GM19099 (cell line): Measurements from ENCODE around the gene SDK1.

ENCODE experiments used
- POLR2A ChIP-seq: IDR thresholded peaks from 3 replicates; pipeline ENCODE4 v1.6.1; 2011; ENCODE audit warnings: low read depth; ENCODE audit not compliant: insufficient read length; ENCODE audit errors: extremely low read depth

The SDK1 gene

GRCh38 chr7:4277936-4278335 lies 976.9 kb downstream of the SDK1 start:
- no peak for TF ChIP-seq POLR2A

- TF ChIP-seq POLR2A: no peak
Observed at GRCh38 chr7:4279216-4279615, 978.2 kb downstream of the SDK1 start.

DNA sequence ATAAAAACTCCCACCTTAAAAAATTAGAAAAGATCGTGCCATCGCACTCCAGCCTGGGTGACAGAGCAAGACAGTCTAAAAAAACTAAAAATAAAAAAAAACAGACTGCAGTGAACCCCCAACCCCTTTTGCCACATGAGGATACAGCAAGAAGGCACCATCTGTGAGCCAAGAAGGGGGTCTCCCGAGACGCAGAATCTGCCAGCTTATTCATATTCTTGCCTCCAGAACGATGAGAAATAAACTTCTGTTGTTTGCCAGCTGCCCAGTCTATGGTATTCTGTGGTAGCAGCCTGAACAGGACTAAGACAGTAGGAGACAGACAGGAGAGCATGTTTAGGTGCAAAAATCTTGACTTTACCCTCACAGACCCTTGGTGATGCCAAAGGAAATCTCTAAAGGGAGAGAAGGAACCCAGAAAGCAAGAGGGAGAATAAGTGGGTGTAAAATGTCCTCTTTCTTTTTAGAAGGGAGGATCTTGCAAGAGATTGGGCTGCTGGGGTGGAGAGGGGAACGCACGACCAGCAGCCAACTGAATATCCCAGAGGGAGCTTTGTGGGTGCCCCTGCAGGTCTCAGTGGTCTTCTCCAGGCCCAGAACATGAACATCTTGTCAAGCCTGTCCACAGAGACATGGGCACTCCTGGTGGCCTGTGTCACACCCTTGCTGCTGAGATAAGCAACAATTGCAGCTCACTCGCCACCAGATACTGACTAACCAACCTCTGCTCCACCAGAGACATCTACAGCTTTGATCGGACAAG lies 980.4 kb downstream of the SDK1 start:
- TF ChIP-seq POLR2A: no peak

DNA sequence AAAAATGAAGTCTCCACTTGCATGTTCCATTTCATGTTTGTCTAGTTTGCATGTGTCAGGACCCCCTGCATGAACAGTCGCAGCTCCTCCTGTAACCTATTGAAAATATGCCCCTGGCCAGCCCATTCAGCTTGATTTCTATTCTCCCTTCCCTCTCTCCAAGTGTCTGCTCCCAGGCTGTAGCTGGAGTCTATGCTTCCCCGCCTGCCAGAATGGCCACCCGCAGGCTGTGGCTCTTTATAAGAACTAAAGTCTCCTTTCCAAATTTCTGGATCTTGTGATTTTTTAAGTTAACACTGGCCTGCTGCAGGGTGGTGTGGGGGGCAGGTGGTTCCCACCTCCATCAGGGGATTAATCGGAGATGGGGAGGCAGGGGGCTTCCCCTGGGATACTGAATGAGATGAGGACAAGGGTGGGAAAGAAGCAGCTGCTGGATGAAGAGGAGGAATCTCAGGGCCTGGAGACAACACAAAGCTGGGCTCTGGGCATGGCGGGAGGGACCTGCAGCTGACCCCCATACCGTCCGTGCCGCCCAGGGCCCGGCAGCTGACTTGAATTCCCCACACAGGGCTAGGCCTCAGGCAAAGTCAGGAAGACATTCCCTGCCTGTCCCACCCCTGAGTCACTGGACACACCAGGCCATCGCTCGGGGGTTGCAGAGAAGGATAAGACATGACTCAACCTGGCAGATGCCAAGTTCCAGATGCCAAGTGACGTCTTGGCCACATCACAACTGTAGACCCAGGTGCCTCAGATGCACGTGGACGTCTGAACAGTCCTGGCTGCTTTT lies 981.6 kb downstream of the SDK1 start:
- TF ChIP-seq POLR2A: no peak

GRCh38 chr7:4286351-4286750 lies 985.3 kb downstream of the SDK1 start:
- no peak for TF ChIP-seq POLR2A

DNA sequence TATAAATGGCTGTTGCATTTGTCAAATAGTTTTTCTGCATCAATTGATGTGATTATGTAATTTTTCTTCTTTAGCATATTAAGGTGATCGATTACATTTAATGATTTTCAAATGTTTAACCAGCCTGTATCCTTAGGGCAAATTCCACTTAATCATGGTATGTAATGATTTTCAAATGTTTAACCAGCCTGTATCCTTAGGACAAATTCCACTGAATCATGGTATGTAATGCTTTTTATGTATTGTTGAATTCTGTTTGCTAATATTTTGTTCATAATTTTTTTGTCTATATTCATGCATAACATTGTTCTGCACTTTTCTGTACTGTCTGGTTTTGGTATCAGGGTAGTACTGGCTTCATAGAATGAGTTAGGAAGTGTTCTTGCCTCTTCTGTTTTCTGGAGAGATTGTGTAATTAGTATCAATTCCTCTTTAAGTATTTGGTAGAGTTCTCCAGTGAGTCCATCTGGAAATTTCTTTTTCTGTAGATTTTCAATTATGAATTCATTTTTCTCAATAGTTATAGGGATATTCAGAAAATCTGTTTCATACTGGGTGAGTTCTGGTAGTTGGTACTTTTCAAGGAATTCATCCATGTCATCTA lies 987.8 kb downstream of the SDK1 start:
- no peak for TF ChIP-seq POLR2A

GRCh38 chr7:4297165-4297917 lies 996.3 kb downstream of the SDK1 start:
- TF ChIP-seq POLR2A: no peak

- TF ChIP-seq POLR2A: no peak
Observed at GRCh38 chr7:4297918-4298219, 996.8 kb downstream of the SDK1 start.

DNA sequence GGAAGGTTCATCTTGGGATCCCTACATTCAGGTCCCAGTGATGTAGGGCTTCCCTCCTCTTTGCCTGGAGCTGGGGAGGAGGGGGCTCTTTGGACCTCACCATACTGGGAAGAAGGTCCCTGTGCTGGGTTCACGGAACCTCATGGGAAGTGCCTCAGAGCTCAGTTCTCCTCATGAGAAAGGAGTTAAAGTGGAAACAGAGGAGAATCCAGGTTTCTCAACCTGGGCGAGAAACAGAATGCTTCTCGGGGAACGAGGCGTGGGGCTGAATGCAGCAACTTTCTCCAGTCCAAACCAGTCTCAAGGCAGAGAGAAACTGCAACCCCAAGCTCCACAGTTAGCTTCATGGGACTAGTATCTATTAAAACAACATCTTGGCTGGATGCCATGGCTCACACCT lies 998.4 kb downstream of the SDK1 start:
- TF ChIP-seq POLR2A: no peak

DNA sequence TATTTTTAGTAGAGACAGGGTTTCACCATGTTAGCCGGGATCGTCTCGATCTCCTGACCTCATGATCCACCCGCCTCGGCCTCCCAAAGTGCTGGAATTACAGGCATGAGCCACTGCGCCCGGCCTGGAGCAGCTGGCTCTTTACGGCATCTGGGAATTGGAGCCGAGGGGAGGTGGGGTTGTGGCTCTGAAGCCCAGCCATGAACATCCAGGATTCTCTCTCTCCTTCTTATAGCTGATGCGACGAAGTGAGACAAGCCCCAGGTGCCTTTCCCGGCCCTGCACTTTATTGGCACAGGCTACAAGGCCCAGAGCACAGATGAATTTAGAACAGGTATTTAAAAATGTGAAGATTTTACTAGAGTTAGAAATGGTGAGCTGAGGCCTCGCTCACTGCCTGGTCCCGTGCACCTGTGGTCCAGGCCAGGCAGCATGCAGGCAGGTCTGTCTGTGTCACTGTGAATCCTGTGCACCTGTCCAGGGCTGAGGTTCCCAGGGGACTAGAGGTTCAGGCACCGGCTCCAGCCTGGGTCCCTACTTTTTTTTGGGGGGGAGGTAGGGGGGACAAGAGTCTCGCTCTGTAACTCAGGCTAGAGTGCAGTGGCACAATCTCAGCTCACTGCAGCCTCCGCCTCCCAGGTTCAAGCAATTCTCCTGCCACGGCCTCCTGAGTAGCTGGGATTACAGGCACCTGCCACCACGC lies 1001.3 kb downstream of the SDK1 start:
- no peak for TF ChIP-seq POLR2A

GRCh38 chr7:4307316-4308204 lies 1006.5 kb downstream of the SDK1 start:
- TF ChIP-seq POLR2A: no peak

- TF ChIP-seq POLR2A: no peak
Observed at GRCh38 chr7:4308205-4308590, 1007.1 kb downstream of the SDK1 start.
